Measurements from ENCODE around the gene CLRN1.

Gene CLRN1

GRCh38 chr3:150920236-150920635 lies 52.3 kb downstream of the CLRN1 start:
- H3K4me3 ChIP-seq (ENCODE audit: low read depth, low read length), result no peak overlapping the region
- DNase-seq (ENCODE audit: low read depth), result no peak
- TF ChIP-seq MYC (IDR thresholded peaks at IDR 0.05; ENCODE audit: low read depth, low read length) (no peak), POLR2A (IDR thresholded peaks at IDR 0.05; ENCODE audit: extremely low read depth, insufficient read length) (no peak)
- TF ChIP-seq, protein P1, sequence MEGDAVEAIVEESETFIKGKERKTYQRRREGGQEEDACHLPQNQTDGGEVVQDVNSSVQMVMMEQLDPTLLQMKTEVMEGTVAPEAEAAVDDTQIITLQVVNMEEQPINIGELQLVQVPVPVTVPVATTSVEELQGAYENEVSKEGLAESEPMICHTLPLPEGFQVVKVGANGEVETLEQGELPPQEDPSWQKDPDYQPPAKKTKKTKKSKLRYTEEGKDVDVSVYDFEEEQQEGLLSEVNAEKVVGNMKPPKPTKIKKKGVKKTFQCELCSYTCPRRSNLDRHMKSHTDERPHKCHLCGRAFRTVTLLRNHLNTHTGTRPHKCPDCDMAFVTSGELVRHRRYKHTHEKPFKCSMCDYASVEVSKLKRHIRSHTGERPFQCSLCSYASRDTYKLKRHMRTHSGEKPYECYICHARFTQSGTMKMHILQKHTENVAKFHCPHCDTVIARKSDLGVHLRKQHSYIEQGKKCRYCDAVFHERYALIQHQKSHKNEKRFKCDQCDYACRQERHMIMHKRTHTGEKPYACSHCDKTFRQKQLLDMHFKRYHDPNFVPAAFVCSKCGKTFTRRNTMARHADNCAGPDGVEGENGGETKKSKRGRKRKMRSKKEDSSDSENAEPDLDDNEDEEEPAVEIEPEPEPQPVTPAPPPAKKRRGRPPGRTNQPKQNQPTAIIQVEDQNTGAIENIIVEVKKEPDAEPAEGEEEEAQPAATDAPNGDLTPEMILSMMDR (IDR thresholded peaks at IDR 0.05; ENCODE audit: low read depth, low read length), result no peak
- TF ChIP-seq, protein P2, sequence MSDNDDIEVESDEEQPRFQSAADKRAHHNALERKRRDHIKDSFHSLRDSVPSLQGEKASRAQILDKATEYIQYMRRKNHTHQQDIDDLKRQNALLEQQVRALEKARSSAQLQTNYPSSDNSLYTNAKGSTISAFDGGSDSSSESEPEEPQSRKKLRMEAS (IDR thresholded peaks at IDR 0.05; ENCODE audit: low read depth, low read length), result no peak

DNA sequence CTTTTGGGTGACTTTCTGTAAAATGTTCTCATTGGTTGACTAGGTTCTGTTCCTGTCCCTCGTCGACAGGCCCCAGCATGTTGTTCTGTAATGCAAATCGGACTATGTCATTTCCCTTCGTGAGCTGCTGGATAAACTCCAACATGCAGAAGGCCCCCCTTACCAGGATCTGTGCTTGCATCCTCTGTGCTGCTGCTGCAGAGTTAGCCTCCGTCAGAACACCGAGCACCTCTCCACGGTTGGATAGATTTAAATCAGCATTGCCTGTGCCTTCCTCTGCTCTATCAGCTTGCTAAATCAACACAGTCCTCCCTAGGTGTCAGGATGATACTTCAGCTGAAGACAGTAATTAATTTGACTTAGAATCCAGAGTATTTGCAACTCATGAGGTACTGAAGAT lies 54.6 kb downstream of the CLRN1 start:
- no peak for DNase-seq (ENCODE audit: low read depth)
- H3K4me3 ChIP-seq (ENCODE audit: low read depth, low read length), result no peak overlapping the region
- no peak for TF ChIP-seq POLR2A (IDR thresholded peaks at IDR 0.05; ENCODE audit: extremely low read depth, insufficient read length)
- TF ChIP-seq, protein P2 (IDR thresholded peaks at IDR 0.05; ENCODE audit: low read depth, low read length), result no peak
- TF ChIP-seq MYC (IDR thresholded peaks at IDR 0.05; ENCODE audit: low read depth, low read length), result no peak
- TF ChIP-seq, protein P1 (IDR thresholded peaks at IDR 0.05; ENCODE audit: low read depth, low read length), result no peak

DNA sequence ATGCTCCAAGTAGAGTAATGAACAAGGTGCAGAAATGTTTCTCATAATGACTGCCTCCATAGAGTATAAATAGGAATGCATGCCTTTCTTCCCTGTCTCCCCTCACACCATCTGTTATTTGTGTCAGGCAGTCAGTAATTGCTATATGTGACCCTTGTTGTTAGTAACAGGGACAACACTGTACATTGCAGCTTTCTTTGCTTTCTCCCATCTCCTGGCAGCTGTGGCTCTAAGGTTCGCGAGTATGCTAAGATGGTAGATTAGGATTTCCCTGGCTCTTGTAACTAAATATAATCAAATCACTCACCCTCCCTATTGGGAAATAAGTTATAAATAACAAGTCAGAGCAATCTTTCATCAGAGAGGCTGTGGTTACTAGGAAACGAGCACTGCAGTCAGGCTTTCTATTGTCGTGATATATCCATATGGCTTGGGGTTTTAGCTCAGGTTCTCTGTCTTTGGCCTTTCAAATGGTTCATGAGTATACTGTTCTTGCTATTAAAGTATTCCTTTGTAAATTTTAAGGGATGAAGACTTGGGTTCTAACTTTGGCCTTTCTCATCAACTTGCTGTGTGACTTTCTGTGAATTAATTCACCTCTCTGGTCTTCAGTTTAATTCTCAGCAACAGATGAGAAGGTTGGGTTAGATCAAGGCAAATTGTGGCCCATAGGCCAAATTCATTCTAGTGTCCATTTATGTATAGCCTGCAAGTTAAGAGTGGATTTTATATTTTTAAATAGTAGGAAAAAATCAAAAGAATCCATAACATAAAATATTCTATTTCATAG lies 59.2 kb downstream of the CLRN1 start:
- no peak for TF ChIP-seq MYC (IDR thresholded peaks at IDR 0.05; ENCODE audit: low read depth, low read length)
- TF ChIP-seq, protein P1 (IDR thresholded peaks at IDR 0.05; ENCODE audit: low read depth, low read length), result no peak
- TF ChIP-seq, protein P2 (IDR thresholded peaks at IDR 0.05; ENCODE audit: low read depth, low read length), result no peak
- TF ChIP-seq POLR2A (IDR thresholded peaks at IDR 0.05; ENCODE audit: extremely low read depth, insufficient read length), result no peak
- no peak overlapping the region for H3K4me3 ChIP-seq (ENCODE audit: low read depth, low read length)
- no peak for DNase-seq (ENCODE audit: low read depth)

DNA sequence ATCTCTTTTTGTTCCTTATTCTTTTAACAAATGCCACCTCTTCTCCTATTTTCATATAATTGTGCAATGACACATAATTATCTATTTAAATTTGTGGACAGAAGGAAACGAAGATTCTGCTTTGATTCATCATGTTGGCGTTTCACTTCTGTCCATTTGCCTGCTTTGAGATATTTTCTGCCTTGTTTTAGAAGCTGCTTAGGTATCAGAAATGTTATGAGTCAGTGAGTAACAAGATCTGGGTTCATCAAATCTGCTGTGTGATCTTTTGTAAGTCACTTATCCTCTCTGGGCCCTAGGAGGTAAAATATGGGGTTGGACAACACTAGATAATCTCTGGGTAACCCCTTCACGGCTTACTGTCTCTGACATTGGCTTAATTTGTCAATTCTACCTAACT lies 60.0 kb downstream of the CLRN1 start:
- TF ChIP-seq, protein P1 (IDR thresholded peaks at IDR 0.05; ENCODE audit: low read depth, low read length), result no peak
- TF ChIP-seq MYC (IDR thresholded peaks at IDR 0.05; ENCODE audit: low read depth, low read length) (no peak), POLR2A (IDR thresholded peaks at IDR 0.05; ENCODE audit: extremely low read depth, insufficient read length) (no peak)
- TF ChIP-seq, protein P2 (IDR thresholded peaks at IDR 0.05; ENCODE audit: low read depth, low read length), result no peak
- DNase-seq (ENCODE audit: low read depth), result no peak
- H3K4me3 ChIP-seq (ENCODE audit: low read depth, low read length), result no peak overlapping the region

DNA sequence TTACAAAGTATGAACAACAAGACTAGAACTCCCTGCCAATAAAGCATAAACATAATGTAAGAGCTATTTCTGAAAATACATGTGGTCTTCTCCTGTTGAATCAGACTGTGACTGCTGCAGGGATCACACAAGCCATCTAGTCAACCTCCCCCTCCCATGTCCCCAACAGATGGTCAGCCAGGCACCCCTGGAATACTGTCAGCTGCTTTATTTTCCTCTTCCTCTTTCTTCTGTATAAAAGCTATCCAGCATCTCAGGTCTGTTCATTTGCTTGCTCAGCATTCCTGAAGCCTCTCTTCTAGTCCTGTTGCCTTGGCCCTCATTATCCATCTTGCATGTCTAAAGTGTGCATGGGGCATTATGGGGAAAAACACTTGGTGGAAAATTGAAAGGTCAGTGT lies 60.8 kb downstream of the CLRN1 start:
- no peak overlapping the region for H3K4me3 ChIP-seq (ENCODE audit: low read depth, low read length)
- TF ChIP-seq, protein P2 (IDR thresholded peaks at IDR 0.05; ENCODE audit: low read depth, low read length), result no peak
- TF ChIP-seq POLR2A (IDR thresholded peaks at IDR 0.05; ENCODE audit: extremely low read depth, insufficient read length) (no peak), MYC (IDR thresholded peaks at IDR 0.05; ENCODE audit: low read depth, low read length) (no peak)
- TF ChIP-seq, protein P1 (IDR thresholded peaks at IDR 0.05; ENCODE audit: low read depth, low read length), result no peak
- DNase-seq (ENCODE audit: low read depth), result no peak
